Right lobe of liver (tissue), 4 donors: ENCODE measurements around the gene ITPR2.

Experiments used
- CTCF ChIP-seq, 4 donors: fragments of 200-600 bp in 3 of 4; fragments of 450-650 bp in 1 of 4; IDR thresholded peaks; one replicate each; pipeline versions ENCODE4 v1.5.1 to v1.8.0; 2016 to 2022; ENCODE audit warnings: antibody characterized with exemption in 4 of 4, mild to moderate bottlenecking in 2 of 4
- POLR2A ChIP-seq: fragments of 450-650 bp; IDR thresholded peaks from one replicate; pipeline ENCODE4 v1.6.1; 2017; ENCODE audit warnings: antibody characterized with exemption, mild to moderate bottlenecking
- donor health status: DM: no; HTN: no; CAD: no.
- donor health status: DM: no; HTN: no; CAD: no.
- donor health status: DM: no; HTN: yes; CAD: no.

DNA sequence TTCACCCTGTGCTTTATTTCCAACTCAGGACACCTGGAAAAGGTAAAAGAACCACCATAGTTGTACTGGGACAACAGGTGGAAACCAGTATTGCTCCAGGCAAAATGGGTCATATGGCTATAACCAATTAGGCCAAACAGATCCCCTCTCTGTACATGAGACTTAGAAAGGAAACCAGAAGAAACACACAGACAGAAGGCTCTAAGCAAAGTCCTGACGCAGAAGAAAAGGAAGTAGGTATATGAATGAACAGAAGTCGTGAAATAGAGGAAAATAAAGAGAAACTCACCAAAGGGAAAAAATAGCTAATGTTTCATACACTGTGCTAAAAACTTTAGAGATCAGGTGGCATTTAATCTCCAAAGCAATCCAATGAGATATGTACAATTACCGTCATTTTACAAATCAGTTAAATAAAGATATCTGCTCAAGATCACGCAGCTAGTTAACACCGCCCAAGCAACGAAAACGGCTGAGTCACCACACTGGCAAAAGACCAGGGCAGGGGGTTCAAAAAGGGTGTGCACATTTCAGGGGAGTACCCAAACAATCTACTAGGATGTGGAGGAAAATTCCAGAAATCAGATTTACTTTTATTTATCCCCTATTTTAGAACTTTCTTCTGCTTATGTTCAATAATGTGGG is 82.3 kb downstream of the ITPR2 start:
- no peak for TF ChIP-seq CTCF (IDR thresholded peaks at IDR 0.05)
- no peak for TF ChIP-seq POLR2A
